Endothelial cell of umbilical vein (primary cell): ENCODE measurements around the gene TCEAL4. TPM values are rescaled to one million over a fixed set of nuclear protein-coding genes. Genes with fewer than 3 reads are reported as not detected.

ENCODE experiments used
- BruUV-seq: library from RNA; stranded (reverse); fragments of 400-500 nt; replicated peaks from 2 replicates; lab custom pipeline; 2021; lab: Mats Ljungman, UMichigan
- CTCF ChIA-PET: fragments of 300-600, 350-600 bp; sonication (Branson Sonifier 250); formaldehyde crosslinking; loops from one replicate; lab custom pipeline; 2021; ENCODE audit warnings: antibody characterized with exemption, inconsistent platforms; lab: Charles Lee
- POLR2A ChIA-PET: fragments of 300-600, 350-600 bp; sonication (Branson Sonifier 250); formaldehyde crosslinking; loops from one replicate; lab custom pipeline; 2021; ENCODE audit warnings: antibody characterized with exemption, inconsistent platforms; lab: Charles Lee
- DNase-seq: peaks from one replicate; pipeline ENCODE4 v3.0.0-alpha.2; 2011; ENCODE audit warnings: low read depth, low spot score
- FAIRE-seq: peaks from 2 replicates; lab custom pipeline; 2011; peaks lifted over from hg19 to GRCh38; lab: Jason Lieb, UNC
- H2AFZ ChIP-seq: 2 replicates; pipeline ENCODE4 v1.6.0; 2012; ENCODE audit warnings: low read depth, low read length, control low read depth, inconsistent platforms
- H3K27ac ChIP-seq: 2 replicates; pipeline ENCODE4 v1.5.1; 2011; ENCODE audit warnings: low read depth, mild to moderate bottlenecking, control low read depth, low read length, moderate library complexity; ENCODE audit not compliant: insufficient read depth
- H3K27me3 ChIP-seq, 2 experiments: 2 replicates each; pipeline versions ENCODE4 v1.6.0 to v1.6.1; 2011; ENCODE audit warnings: low read length in 2 of 2, mixed read lengths in 1 of 2; ENCODE audit not compliant: control insufficient read depth in 2 of 2, insufficient read depth in 2 of 2
- H3K36me3 ChIP-seq, 2 experiments: 2 replicates in 1 of 2; 3 replicates in 1 of 2; pipeline ENCODE4 v1.5.1; 2011; ENCODE audit warnings: low read length in 2 of 2, mild to moderate bottlenecking in 1 of 2, moderate library complexity in 1 of 2; ENCODE audit not compliant: control insufficient read depth in 2 of 2, insufficient read depth in 2 of 2; ENCODE audit errors: extremely low read depth in 1 of 2
- H3K4me1 ChIP-seq: 3 replicates; pipeline ENCODE4 v1.5.1; 2011; ENCODE audit warnings: mild to moderate bottlenecking, low read length; ENCODE audit not compliant: control insufficient read depth, insufficient read depth; ENCODE audit errors: extremely low read depth
- H3K4me2 ChIP-seq: 2 replicates; pipeline ENCODE4 v1.6.1; 2011; ENCODE audit warnings: low read length, control low read depth, mixed read lengths; ENCODE audit not compliant: insufficient read depth
- H3K4me3 ChIP-seq, 3 experiments: fragments of 200-600 bp in 1 of 3; sonication (generic), shearing (Covaris generic) in 1 of 3; replicated peaks in 1 of 3; 2 replicates each; pipeline ENCODE4 v1.5.1; 2011 to 2016; ENCODE audit warnings: control low read depth in 3 of 3, low read length in 3 of 3, mild to moderate bottlenecking in 2 of 3, inconsistent platforms in 1 of 3, low read depth in 1 of 3, moderate library complexity in 1 of 3; ENCODE audit not compliant: insufficient read depth in 1 of 3
- H3K79me2 ChIP-seq: 2 replicates; pipeline ENCODE4 v1.6.0; 2012; ENCODE audit warnings: low read length, inconsistent platforms; ENCODE audit not compliant: control insufficient read depth, insufficient read depth
- H3K9ac ChIP-seq: replicated peaks from 2 replicates; pipeline ENCODE3; 2011; ENCODE audit warnings: low read length, control low read depth; ENCODE audit not compliant: insufficient read depth; ENCODE audit errors: extremely low read depth
- H3K9me1 ChIP-seq: replicated peaks from 3 replicates; pipeline ENCODE4 v1.6.0; 2011; ENCODE audit warnings: mild to moderate bottlenecking, low read length; ENCODE audit not compliant: control insufficient read depth, insufficient read depth; ENCODE audit errors: extremely low read depth
- H3K9me3 ChIP-seq: replicated peaks from 2 replicates; pipeline ENCODE4 v1.5.1; 2012; ENCODE audit warnings: low read length, inconsistent platforms; ENCODE audit not compliant: control insufficient read depth, insufficient read depth
- H4K20me1 ChIP-seq: replicated peaks from 2 replicates; pipeline ENCODE3; 2011; ENCODE audit warnings: mild to moderate bottlenecking, low read length; ENCODE audit not compliant: control insufficient read depth, insufficient read depth; ENCODE audit errors: extremely low read depth
- CTCF ChIP-seq, 2 donors: IDR thresholded peaks; 1 replicate in 1 of 2; 2 replicates in 1 of 2; pipeline ENCODE4 v1.5.1; 2011; ENCODE audit warnings: low read length in 2 of 2, mild to moderate bottlenecking in 2 of 2, moderate library complexity in 2 of 2, control low read depth in 1 of 2, inconsistent platforms in 1 of 2, low read depth in 1 of 2; ENCODE audit not compliant: insufficient read depth in 1 of 2; ENCODE audit errors: extremely low read depth in 1 of 2
- EZH2 ChIP-seq: IDR thresholded peaks from 2 replicates; pipeline ENCODE4 v1.6.1; 2012; ENCODE audit warnings: borderline replicate concordance, low read depth, mild to moderate bottlenecking, moderate library complexity, low read length, inconsistent platforms; ENCODE audit not compliant: severe bottlenecking
- FOS ChIP-seq: IDR thresholded peaks from 2 replicates; pipeline ENCODE4 v1.6.1; 2011; ENCODE audit warnings: mild to moderate bottlenecking, low read length, moderate library complexity, borderline replicate concordance; ENCODE audit not compliant: insufficient read depth
- GATA2 ChIP-seq: IDR thresholded peaks from 2 replicates; pipeline ENCODE4 v1.7.0; 2011; ENCODE audit warnings: low read depth, mild to moderate bottlenecking, moderate library complexity, mixed read lengths, low read length; ENCODE audit not compliant: insufficient read length, insufficient read depth
- JUN ChIP-seq: IDR thresholded peaks from 2 replicates; pipeline ENCODE4 v1.6.1; 2011; ENCODE audit warnings: borderline replicate concordance, low read depth; ENCODE audit not compliant: insufficient read length, insufficient read depth
- MAX ChIP-seq: IDR thresholded peaks from 2 replicates; pipeline ENCODE4 v1.6.1; 2011; ENCODE audit not compliant: insufficient read depth, insufficient read length
- MYC ChIP-seq: IDR thresholded peaks from one replicate; pipeline ENCODE4 v1.6.1; 2011; ENCODE audit warnings: mild to moderate bottlenecking, low read depth, low read length
- POLR2A ChIP-seq: IDR thresholded peaks from 2 replicates; pipeline ENCODE4 v1.6.1; 2012; ENCODE audit warnings: low read depth, mild to moderate bottlenecking, control low read depth, low read length
- POLR2AphosphoS5 ChIP-seq: IDR thresholded peaks from 2 replicates; pipeline ENCODE4 v1.6.1; 2012; ENCODE audit warnings: low read depth, mild to moderate bottlenecking, control low read depth, low read length, moderate library complexity; ENCODE audit not compliant: insufficient read depth
- dilution Hi-C: fragments of 300-500 bp; cut with MboI; formaldehyde crosslinking; loops from one replicate; pipeline ENCODE4 v1.15.0; 2019; ENCODE audit warnings: low sequenced_read_pairs; ENCODE audit not compliant: extremely low pct_ligation_motif_present
- intact Hi-C: fragments of 100-400 bp; cut with micrococcal nuclease; formaldehyde crosslinking; loops from one replicate; pipeline ENCODE4 v1.10.0; 2022
- polyA plus RNA-seq, 4 experiments: library from polyadenylated mRNA; depleted of rRNA in 3 of 4; stranded (reverse) in 3 of 4; unstranded in 1 of 4; fragments of >200 nt; gene quantifications; 2 replicates each; pipeline versions ENCODE4 v1.2.1 to v1.2.3, GENCODE V29; 2011 to 2012; ENCODE audit warnings: missing spikeins in 1 of 4
- total RNA-seq: library from RNA; stranded (reverse); gene quantifications from 2 replicates; pipeline ENCODE4 v1.2.3, GENCODE V29; 2021

Gene TCEAL4
- total and polyA plus RNA-seq, 2 donors (not counting 3 experiments of a cell fraction or from before 2014, with no cell fraction given): 16.9 to 74.6 TPM

DNA sequence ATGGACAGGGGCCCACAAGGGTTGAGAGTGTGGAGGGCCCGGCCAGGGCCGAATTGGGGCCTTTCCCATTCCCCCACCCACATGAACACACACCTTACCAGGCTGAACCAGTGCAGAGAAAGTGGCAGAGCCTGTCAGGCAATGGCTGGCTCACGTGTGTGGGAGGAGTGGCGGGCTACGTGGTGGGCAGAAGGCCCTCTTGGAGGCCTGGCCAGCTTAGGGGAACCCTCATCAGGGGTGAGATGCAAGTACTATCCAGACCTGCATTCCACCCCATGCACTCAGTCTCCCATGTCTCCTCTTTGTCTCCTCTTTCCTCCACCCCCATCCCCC, 965 bp downstream of the TCEAL4 start:
- H3K9ac ChIP-seq: peak overlapping the region; percentile 69
- peak overlapping the region; percentile 49 for H3K4me2 ChIP-seq
- H3K27ac ChIP-seq: peak overlapping the region; percentile 32
- no peaks in the 10 kb centered on the region for H3K27me3 ChIP-seq
- BruUV-seq: no TSS peak
- peak overlapping the region; percentile 25 for H2AFZ ChIP-seq
- CTCF ChIA-PET: no interaction called here
- H4K20me1 ChIP-seq: no peaks in the 10 kb centered on the region
- intact Hi-C loops (loop anchor here (5.0 kb wide), 1 partner anchor 86 kb away; no protein-coding TSS in a partner anchor), dilution Hi-C loops (no loop called here)
- FAIRE-seq (no peak), DNase-seq (no peak)
- POLR2A ChIA-PET: no interaction called here
- H3K9me3 ChIP-seq: no peaks in the 10 kb centered on the region
- H3K9me1 ChIP-seq: no peaks in the 10 kb centered on the region
- H3K4me3 ChIP-seq: peak overlapping the region; percentile 63 to 87 (median 68)
- H3K36me3 ChIP-seq: no peaks in the 10 kb centered on the region
- no peaks in the 10 kb centered on the region for H3K4me1 ChIP-seq
- TF ChIP-seq MYC (no peak), MAX (no peak), GATA2 (no peak), FOS (no peak), EZH2 (no peak), JUN (no peak), POLR2AphosphoS5 (no peak), CTCF (IDR thresholded peaks at IDR 0.05; ENCODE audit: extremely low read depth in 1 of 2, insufficient read depth in 1 of 2, low read depth in 1 of 2, low read length in 2 of 2) (no peak), POLR2A (no peak)
- peaks cover 9% of the 10 kb centered on the region for H3K79me2 ChIP-seq
